Neural crest cell (in vitro differentiated cells): ENCODE measurements around the gene KCNJ18. TPM values are rescaled to one million over a fixed set of nuclear protein-coding genes. Genes with fewer than 3 reads are reported as not detected.
"Not testable (repeated sequence)": the region's sequence is repeated elsewhere in the genome, so short reads cannot be mapped to it uniquely, and the experiment has no call there.

ENCODE experiments used
- DNase-seq: peaks from one replicate; pipeline ENCODE4 v3.0.0; 2021; ENCODE audit warnings: low read depth, mixed read lengths, low spot score
- H3K27ac Mint-ChIP-seq: one replicate; pipeline ENCODE4 v1.8.0; 2021; ENCODE audit warnings: mild to moderate bottlenecking, mixed read lengths; ENCODE audit not compliant: unreplicated experiment
- H3K27me3 Mint-ChIP-seq: 2 replicates; pipeline ENCODE4 v1.8.0; 2021; ENCODE audit warnings: low read depth, mild to moderate bottlenecking, mixed read lengths
- H3K36me3 Mint-ChIP-seq: 2 replicates; pipeline ENCODE4 v1.8.0; 2021; ENCODE audit warnings: low read depth, mild to moderate bottlenecking, mixed read lengths
- H3K4me1 Mint-ChIP-seq: 2 replicates; pipeline ENCODE4 v1.8.0; 2021; ENCODE audit warnings: mixed read lengths
- H3K4me3 Mint-ChIP-seq: one replicate; pipeline ENCODE4 v1.8.0; 2021; ENCODE audit warnings: mild to moderate bottlenecking, mixed read lengths
- H3K9me3 Mint-ChIP-seq: 2 replicates; pipeline ENCODE4 v1.8.0; 2021; ENCODE audit warnings: mixed read lengths
- total RNA-seq: library from RNA; stranded (reverse); gene quantifications from 2 replicates; pipeline ENCODE4 v1.2.1, GENCODE V29; 2021

KCNJ18 gene
- total RNA-seq, 1 donor from 2014 or later: not detected

GRCh38 chr17:21748686-21749085, 56.4 kb downstream of the KCNJ18 start:
- not testable (repeated sequence) for H3K4me1 Mint-ChIP-seq, DNase-seq, H3K27ac Mint-ChIP-seq, H3K4me3 Mint-ChIP-seq, H3K27me3 Mint-ChIP-seq, H3K36me3 Mint-ChIP-seq, H3K9me3 Mint-ChIP-seq

GRCh38 chr17:21749696-21750531, 57.6 kb downstream of the KCNJ18 start:
- H3K27ac Mint-ChIP-seq, H3K27me3 Mint-ChIP-seq, DNase-seq, H3K36me3 Mint-ChIP-seq, H3K4me3 Mint-ChIP-seq, H3K4me1 Mint-ChIP-seq, H3K9me3 Mint-ChIP-seq: not testable (repeated sequence)

DNA sequence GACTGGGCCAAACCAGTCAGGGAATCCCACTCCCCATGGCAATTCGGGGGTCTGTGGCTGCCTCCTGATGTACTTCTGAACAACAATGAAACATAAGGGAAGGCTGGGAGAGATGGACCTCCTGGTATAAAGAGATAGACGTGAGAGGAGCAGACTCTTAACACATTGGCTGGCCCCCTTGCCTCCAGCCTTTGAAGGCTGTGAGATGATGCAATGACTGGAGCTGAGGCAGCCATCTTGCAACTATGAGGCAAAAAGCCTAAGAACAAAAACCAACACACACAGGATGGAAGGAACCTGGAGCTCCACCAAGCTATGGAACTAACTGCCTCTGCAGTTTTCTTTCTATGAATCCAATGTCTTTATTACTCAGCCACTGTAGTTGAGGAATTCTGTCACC, 58.8 kb downstream of the KCNJ18 start:
- not testable (repeated sequence) for H3K4me1 Mint-ChIP-seq, H3K36me3 Mint-ChIP-seq, H3K27me3 Mint-ChIP-seq, H3K27ac Mint-ChIP-seq, H3K4me3 Mint-ChIP-seq, DNase-seq
- peaks cover 13% of the 10 kb centered on the region for H3K9me3 Mint-ChIP-seq
